Measurements from ENCODE around the gene CRIM1.
A peak's percentile ranks its signal among the peaks of the same experiment; 100 is the strongest.

CRIM1 gene

GRCh38 chr2:36456227-36457175, 100.9 kb downstream of the CRIM1 start:
- Histone ChIP-seq H4K20me1 (ENCODE audit: insufficient read depth, low read length, poor library complexity, severe bottlenecking) (no peaks in the 10 kb centered on the region), H3K79me2 (ENCODE audit: insufficient read depth, low read length) (no peaks in the 10 kb centered on the region), H3K4me1 (ENCODE audit: insufficient read depth, low read length, poor library complexity, severe bottlenecking) (peaks cover 9% of the 10 kb centered on the region), H3K4me3 (ENCODE audit: low read length, poor library complexity, severe bottlenecking) (no peak overlapping the region), H3K9me3 (ENCODE audit: insufficient read depth, low read depth, low read length) (no peaks in the 10 kb centered on the region), H3K27me3 (ENCODE audit: insufficient read depth, low read length, poor library complexity, severe bottlenecking) (no peaks in the 10 kb centered on the region), H2AFZ (ENCODE audit: low read length) (no peak overlapping the region), H3K4me2 (ENCODE audit: low read depth, low read length, poor library complexity, severe bottlenecking) (no peak overlapping the region), H3F3A (ENCODE audit: low read depth) (no peaks in the 10 kb centered on the region), H3K36me3 (ENCODE audit: insufficient read depth, low read length) (no peaks in the 10 kb centered on the region), H3K9me2 (replicated peaks; ENCODE audit: low read depth, low read length) (no peaks in the 10 kb centered on the region), H3K9ac (ENCODE audit: low read depth, low read length, poor library complexity, severe bottlenecking) (no peak overlapping the region)
- no peak for TF ChIP-seq CTCF (conservative IDR thresholded peaks at IDR 0.05; ENCODE audit: low read length)
- TF ChIP-seq EZH2phosphoT487 (IDR thresholded peaks at IDR 0.05; ENCODE audit: borderline replicate concordance): no peak

GRCh38 chr2:36458106-36458505, 102.5 kb downstream of the CRIM1 start:
- Histone ChIP-seq H3K9me2 (replicated peaks; ENCODE audit: low read depth, low read length) (no peaks in the 10 kb centered on the region), H3K36me3 (ENCODE audit: insufficient read depth, low read length) (no peaks in the 10 kb centered on the region), H3K4me1 (ENCODE audit: insufficient read depth, low read length, poor library complexity, severe bottlenecking) (peaks cover 10% of the 10 kb centered on the region), H3K4me2 (ENCODE audit: low read depth, low read length, poor library complexity, severe bottlenecking) (no peak overlapping the region), H3K27me3 (ENCODE audit: insufficient read depth, low read length, poor library complexity, severe bottlenecking) (no peaks in the 10 kb centered on the region), H4K20me1 (ENCODE audit: insufficient read depth, low read length, poor library complexity, severe bottlenecking) (no peaks in the 10 kb centered on the region), H2AFZ (ENCODE audit: low read length) (no peak overlapping the region), H3K4me3 (ENCODE audit: low read length, poor library complexity, severe bottlenecking) (no peak overlapping the region), H3K9ac (ENCODE audit: low read depth, low read length, poor library complexity, severe bottlenecking) (no peak overlapping the region), H3F3A (ENCODE audit: low read depth) (no peaks in the 10 kb centered on the region), H3K9me3 (ENCODE audit: insufficient read depth, low read depth, low read length) (no peaks in the 10 kb centered on the region), H3K79me2 (ENCODE audit: insufficient read depth, low read length) (no peaks in the 10 kb centered on the region)
- no peak for TF ChIP-seq EZH2phosphoT487 (IDR thresholded peaks at IDR 0.05; ENCODE audit: borderline replicate concordance)
- TF ChIP-seq CTCF (conservative IDR thresholded peaks at IDR 0.05; ENCODE audit: low read length): no peak

- Histone ChIP-seq H3K4me3 (ENCODE audit: low read length, poor library complexity, severe bottlenecking) (no peak overlapping the region), H3K36me3 (ENCODE audit: insufficient read depth, low read length) (no peaks in the 10 kb centered on the region), H3K27me3 (ENCODE audit: insufficient read depth, low read length, poor library complexity, severe bottlenecking) (no peaks in the 10 kb centered on the region), H3F3A (ENCODE audit: low read depth) (no peaks in the 10 kb centered on the region), H2AFZ (ENCODE audit: low read length) (no peak overlapping the region), H3K79me2 (ENCODE audit: insufficient read depth, low read length) (no peaks in the 10 kb centered on the region), H3K4me1 (ENCODE audit: insufficient read depth, low read length, poor library complexity, severe bottlenecking) (peaks cover 10% of the 10 kb centered on the region), H4K20me1 (ENCODE audit: insufficient read depth, low read length, poor library complexity, severe bottlenecking) (no peaks in the 10 kb centered on the region), H3K4me2 (ENCODE audit: low read depth, low read length, poor library complexity, severe bottlenecking) (no peak overlapping the region), H3K9me3 (ENCODE audit: insufficient read depth, low read depth, low read length) (no peaks in the 10 kb centered on the region), H3K9ac (ENCODE audit: low read depth, low read length, poor library complexity, severe bottlenecking) (no peak overlapping the region), H3K9me2 (replicated peaks; ENCODE audit: low read depth, low read length) (no peaks in the 10 kb centered on the region)
- TF ChIP-seq EZH2phosphoT487 (IDR thresholded peaks at IDR 0.05; ENCODE audit: borderline replicate concordance): no peak
- TF ChIP-seq CTCF (conservative IDR thresholded peaks at IDR 0.05; ENCODE audit: low read length): peak; percentile 52
Measured at GRCh38 chr2:36459725-36460137, 104.2 kb downstream of the CRIM1 start.

Measured in Loucy (cell line).